Cerebellar cortex (tissue), 1 donor: ENCODE results near the gene ERVFRD-1.
"Not testable (repeated sequence)": the region's sequence is repeated elsewhere in the genome, so short reads cannot be mapped to it uniquely, and the experiment has no call there.

Experiments used
- DNase-seq: peaks from one replicate; pipeline ENCODE4 v3.0.0-alpha.2; 2015; ENCODE audit warnings: low spot score

ERVFRD-1 gene

GRCh38 chr6:11087141-11087812, 24.2 kb downstream of the ERVFRD-1 start:
- DNase-seq, result not testable (repeated sequence)

- DNase-seq, result no peak
Measured at GRCh38 chr6:11085758-11086435, 25.6 kb downstream of the ERVFRD-1 start.

GRCh38 chr6:11083956-11084355, 27.6 kb downstream of the ERVFRD-1 start:
- DNase-seq, result no peak

- no peak for DNase-seq
Measured at GRCh38 chr6:11083491-11083890, 28.0 kb downstream of the ERVFRD-1 start.

GRCh38 chr6:11080296-11080695, 31.2 kb downstream of the ERVFRD-1 start:
- no peak for DNase-seq

- no peak for DNase-seq
Measured at GRCh38 chr6:11078266-11078665, 33.3 kb downstream of the ERVFRD-1 start.

GRCh38 chr6:11076540-11076939, 35.0 kb downstream of the ERVFRD-1 start:
- DNase-seq, result no peak

- no peak for DNase-seq
Measured at GRCh38 chr6:11072101-11072500, 39.4 kb downstream of the ERVFRD-1 start.

GRCh38 chr6:11069760-11070159, 41.8 kb downstream of the ERVFRD-1 start:
- no peak for DNase-seq

GRCh38 chr6:11067348-11067747, 44.2 kb downstream of the ERVFRD-1 start:
- DNase-seq, result no peak

GRCh38 chr6:11066505-11067347, 44.8 kb downstream of the ERVFRD-1 start:
- DNase-seq, result no peak

GRCh38 chr6:11065436-11066202, 45.9 kb downstream of the ERVFRD-1 start:
- DNase-seq, result no peak

- DNase-seq, result peak; percentile 82
Measured at GRCh38 chr6:11064836-11065235, 46.7 kb downstream of the ERVFRD-1 start.

GRCh38 chr6:11062715-11063114, 48.8 kb downstream of the ERVFRD-1 start:
- DNase-seq, result no peak

GRCh38 chr6:11062083-11062482, 49.4 kb downstream of the ERVFRD-1 start:
- DNase-seq, result no peak

- DNase-seq, result no peak
Measured at GRCh38 chr6:11058406-11058805, 53.1 kb downstream of the ERVFRD-1 start.

- DNase-seq, result no peak
Measured at GRCh38 chr6:11056871-11057270, 54.7 kb downstream of the ERVFRD-1 start.

- DNase-seq, result no peak
Measured at GRCh38 chr6:11055127-11055627, 56.3 kb downstream of the ERVFRD-1 start.

GRCh38 chr6:11054722-11055121, 56.8 kb downstream of the ERVFRD-1 start:
- DNase-seq, result no peak

GRCh38 chr6:11053307-11053706, 58.2 kb downstream of the ERVFRD-1 start:
- no peak for DNase-seq
